NK-92 (cell line): ENCODE data around the gene SAXO1.
"Not testable (repeated sequence)": the region's sequence is repeated elsewhere in the genome, so short reads cannot be mapped to it uniquely, and the experiment has no call there.

Experiments
- DNase-seq: peaks from one replicate; lab custom pipeline; 2025; ENCODE audit not compliant: unreplicated experiment; lab: John Stamatoyannopoulos, UW

The SAXO1 gene

GRCh38 chr9:18971909-18972308, 61.1 kb downstream of the SAXO1 start:
- no peak for DNase-seq

GRCh38 chr9:18971404-18971803, 61.6 kb downstream of the SAXO1 start:
- DNase-seq: no peak

GRCh38 chr9:18970393-18970792, 62.6 kb downstream of the SAXO1 start:
- DNase-seq: no peak

- DNase-seq: no peak
Measured at GRCh38 chr9:18969128-18969527, 63.9 kb downstream of the SAXO1 start.

- no peak for DNase-seq
Measured at GRCh38 chr9:18955626-18956025, 77.4 kb downstream of the SAXO1 start.

- DNase-seq: no peak
Measured at GRCh38 chr9:18951936-18952335, 81.1 kb downstream of the SAXO1 start.

- DNase-seq: no peak
Measured at GRCh38 chr9:18947892-18948339, 85.1 kb downstream of the SAXO1 start.

GRCh38 chr9:18942801-18943200, 90.2 kb downstream of the SAXO1 start:
- no peak for DNase-seq

GRCh38 chr9:18941060-18941740, 91.8 kb downstream of the SAXO1 start:
- no peak for DNase-seq

GRCh38 chr9:18939943-18940342, 93.1 kb downstream of the SAXO1 start:
- no peak for DNase-seq

- no peak for DNase-seq
Measured at GRCh38 chr9:18936094-18936871, 96.7 kb downstream of the SAXO1 start.

- no peak for DNase-seq
Measured at GRCh38 chr9:18935541-18935940, 97.5 kb downstream of the SAXO1 start.

- DNase-seq: not testable (repeated sequence)
Measured at GRCh38 chr9:18930611-18931010, 102.4 kb downstream of the SAXO1 start.

- no peak for DNase-seq
Measured at GRCh38 chr9:18928711-18929110, 104.3 kb downstream of the SAXO1 start.

- no peak for DNase-seq
Measured at GRCh38 chr9:18926513-18926912, 106.5 kb downstream of the SAXO1 start.

- no peak for DNase-seq
Measured at GRCh38 chr9:18925880-18926279, 107.1 kb downstream of the SAXO1 start.

- DNase-seq: no peak
Measured at GRCh38 chr9:18923671-18924430, 109.2 kb downstream of the SAXO1 start.

GRCh38 chr9:18923167-18923566, 109.8 kb downstream of the SAXO1 start:
- no peak for DNase-seq

- no peak for DNase-seq
Measured at GRCh38 chr9:18922161-18922885, 110.7 kb downstream of the SAXO1 start.

- no peak for DNase-seq
Measured at GRCh38 chr9:18921366-18922075, 111.5 kb downstream of the SAXO1 start.
